LoVo (cell line): Measurements from ENCODE around the gene ACBD6.
"Not testable (repeated sequence)": the region's sequence is repeated elsewhere in the genome, so short reads cannot be mapped to it uniquely, and the experiment has no call there.

ENCODE experiments used
- DNase-seq: peaks from one replicate; pipeline ENCODE4 v3.0.0-alpha.2; 2016; ENCODE audit warnings: low spot score

Gene ACBD6

GRCh38 chr1:180489313-180489712 lies 13.1 kb downstream of the ACBD6 start:
- DNase-seq = no peak

- DNase-seq = no peak
These were observed 13.7 kb downstream of the ACBD6 start for GRCh38 chr1:180488661-180489060.

- DNase-seq = no peak
These were observed 16.3 kb downstream of the ACBD6 start for GRCh38 chr1:180486092-180486491.

GRCh38 chr1:180484490-180484889 lies 17.9 kb downstream of the ACBD6 start:
- no peak for DNase-seq

- peak; percentile 59 for DNase-seq
These were observed 19.7 kb downstream of the ACBD6 start for GRCh38 chr1:180482425-180483275.

- no peak for DNase-seq
These were observed 32.3 kb downstream of the ACBD6 start for GRCh38 chr1:180470031-180470430.

GRCh38 chr1:180468311-180468710 lies 34.1 kb downstream of the ACBD6 start:
- DNase-seq = no peak

- no peak for DNase-seq
These were observed 40.3 kb downstream of the ACBD6 start for GRCh38 chr1:180462102-180462501.

GRCh38 chr1:180461682-180462081 lies 40.7 kb downstream of the ACBD6 start:
- not testable (repeated sequence) for DNase-seq

- DNase-seq = no peak
These were observed 43.6 kb downstream of the ACBD6 start for GRCh38 chr1:180458807-180459206.

GRCh38 chr1:180456191-180456590 lies 46.2 kb downstream of the ACBD6 start:
- no peak for DNase-seq

- no peak for DNase-seq
These were observed 50.9 kb downstream of the ACBD6 start for GRCh38 chr1:180451504-180451903.

GRCh38 chr1:180444522-180444921 lies 57.9 kb downstream of the ACBD6 start:
- no peak for DNase-seq

- DNase-seq = no peak
These were observed 62.0 kb downstream of the ACBD6 start for GRCh38 chr1:180440335-180440734.

- no peak for DNase-seq
These were observed 66.8 kb downstream of the ACBD6 start for GRCh38 chr1:180435566-180435965.

- DNase-seq = no peak
These were observed 68.5 kb downstream of the ACBD6 start for GRCh38 chr1:180433873-180434272.

- DNase-seq = no peak
These were observed 70.7 kb downstream of the ACBD6 start for GRCh38 chr1:180431683-180432082.

GRCh38 chr1:180428782-180429695 lies 73.3 kb downstream of the ACBD6 start:
- DNase-seq = no peak

GRCh38 chr1:180425952-180426351 lies 76.4 kb downstream of the ACBD6 start:
- DNase-seq = no peak

- no peak for DNase-seq
These were observed 77.4 kb downstream of the ACBD6 start for GRCh38 chr1:180424848-180425457.

- no peak for DNase-seq
These were observed 80.8 kb downstream of the ACBD6 start for GRCh38 chr1:180421614-180422013.

- not testable (repeated sequence) for DNase-seq
These were observed 81.2 kb downstream of the ACBD6 start for GRCh38 chr1:180421145-180421544.
